Measurements from ENCODE around the gene ISG20L2.

Gene ISG20L2

DNA sequence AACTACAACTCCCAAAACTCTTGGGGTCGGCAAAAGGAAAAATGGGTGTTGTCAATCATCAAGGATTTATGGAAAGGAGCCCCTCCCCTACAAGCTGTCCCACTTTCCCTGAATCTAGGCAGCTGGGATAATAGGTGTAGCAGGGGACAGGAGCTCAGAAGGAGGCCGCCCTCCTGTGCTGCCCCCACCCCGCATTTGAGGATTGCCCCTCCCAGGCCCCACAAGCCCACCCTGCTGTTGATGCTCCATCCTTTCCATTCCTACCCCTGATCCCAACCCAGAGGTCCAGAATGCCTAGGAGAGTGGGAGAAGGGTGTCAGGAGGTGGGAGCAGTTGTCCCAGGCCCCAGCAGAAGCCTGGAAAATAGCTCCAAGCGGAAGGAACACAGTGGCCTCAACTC lies 14.2 kb upstream of the ISG20L2 start:
- no peak for DNase-seq (ENCODE audit: low spot score)
- no peak for TF ChIP-seq CTCF (IDR thresholded peaks at IDR 0.05; ENCODE audit: extremely low read depth, missing control alignments)

DNA sequence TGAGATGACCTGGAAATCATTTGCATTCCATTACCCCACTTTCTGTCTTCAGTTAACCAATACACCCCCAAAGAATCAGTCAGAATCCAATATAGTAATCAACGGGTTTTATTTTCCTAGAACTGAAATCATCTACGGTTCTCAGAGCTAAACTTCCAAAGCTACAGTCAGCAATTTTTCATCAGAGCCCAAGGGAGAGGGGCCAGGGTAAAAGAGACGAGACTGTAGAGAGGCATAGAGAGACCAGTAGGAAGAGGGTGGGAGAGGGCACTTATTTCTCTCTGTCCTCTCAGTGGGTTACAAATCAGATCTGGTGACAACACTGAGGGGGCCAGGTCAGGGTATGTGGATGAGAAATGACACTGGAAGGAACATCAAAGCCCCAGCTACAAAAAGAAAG lies 13.5 kb upstream of the ISG20L2 start:
- DNase-seq (ENCODE audit: low spot score): no peak
- TF ChIP-seq CTCF (IDR thresholded peaks at IDR 0.05; ENCODE audit: extremely low read depth, missing control alignments): no peak

DNA sequence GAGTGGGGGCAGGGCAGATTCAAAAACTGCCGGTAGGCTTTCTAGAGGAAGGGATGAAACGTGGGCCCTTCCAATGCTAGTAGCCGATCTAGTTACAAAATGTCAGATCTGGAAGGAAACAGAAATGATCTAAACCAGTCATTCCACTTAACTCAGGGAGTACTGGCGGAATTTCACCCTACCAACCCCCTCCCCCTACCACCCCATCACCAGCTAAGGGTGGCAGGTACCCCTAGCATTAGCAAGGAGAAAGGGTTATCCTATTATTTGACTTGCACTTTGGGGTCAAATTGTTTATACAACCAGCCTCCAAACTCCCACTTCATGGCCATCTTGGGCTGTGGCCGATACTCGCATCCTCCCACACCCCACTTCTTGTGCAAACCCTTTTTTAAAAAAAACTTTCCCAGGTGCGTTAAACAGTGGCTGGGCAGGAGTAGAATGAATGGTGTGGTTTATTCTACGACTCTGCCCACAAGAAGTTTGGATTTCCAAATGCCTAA lies 13.0 kb upstream of the ISG20L2 start:
- TF ChIP-seq CTCF (IDR thresholded peaks at IDR 0.05; ENCODE audit: extremely low read depth, missing control alignments): no peak
- no peak for DNase-seq (ENCODE audit: low spot score)

DNA sequence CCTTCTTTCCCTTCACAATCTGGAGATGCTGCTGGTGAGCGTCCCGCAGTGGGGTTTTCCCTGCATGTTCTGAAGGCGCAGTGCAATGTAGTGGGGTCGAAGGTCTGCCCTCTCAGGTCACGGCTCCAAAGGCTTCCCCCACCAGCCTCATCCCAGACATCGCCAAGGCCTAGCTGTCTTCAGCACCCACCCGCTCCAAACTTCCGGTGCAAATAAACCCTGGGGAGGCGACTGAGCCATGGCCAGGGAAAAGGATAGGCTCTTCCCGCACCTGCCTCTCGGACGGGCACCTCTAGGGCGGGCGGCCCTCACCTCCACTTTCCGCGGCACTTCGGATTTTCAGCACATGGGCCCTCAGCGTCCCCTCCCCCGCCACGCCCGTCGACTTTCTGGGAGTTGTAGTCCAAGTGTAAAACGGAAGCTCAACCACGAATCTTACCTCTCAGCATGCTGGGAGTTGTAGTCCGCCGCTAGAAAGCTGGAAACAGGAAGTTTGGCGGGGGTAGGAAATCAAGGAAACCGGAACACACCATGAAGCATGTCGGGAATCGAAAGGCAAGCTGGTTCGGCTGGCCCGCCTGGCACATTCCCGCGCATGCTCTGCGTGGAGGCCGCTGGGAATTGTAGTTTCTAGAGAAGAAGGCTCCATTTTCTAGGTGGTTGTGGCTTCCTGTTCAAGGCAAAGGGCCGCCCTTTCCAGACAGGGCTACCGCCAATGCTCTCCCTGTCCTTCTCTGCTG lies 12.3 kb upstream of the ISG20L2 start, which contains the start of gene MRPL24:
Gene MRPL24 (minus strand): TSS at position 348 of the 740 bp plus-strand sequence. CDS start 2,384 bp downstream, outside the sequence.
- peak; percentile 93 for DNase-seq (ENCODE audit: low spot score)
- TF ChIP-seq CTCF (IDR thresholded peaks at IDR 0.05; ENCODE audit: extremely low read depth, missing control alignments): no peak

DNA sequence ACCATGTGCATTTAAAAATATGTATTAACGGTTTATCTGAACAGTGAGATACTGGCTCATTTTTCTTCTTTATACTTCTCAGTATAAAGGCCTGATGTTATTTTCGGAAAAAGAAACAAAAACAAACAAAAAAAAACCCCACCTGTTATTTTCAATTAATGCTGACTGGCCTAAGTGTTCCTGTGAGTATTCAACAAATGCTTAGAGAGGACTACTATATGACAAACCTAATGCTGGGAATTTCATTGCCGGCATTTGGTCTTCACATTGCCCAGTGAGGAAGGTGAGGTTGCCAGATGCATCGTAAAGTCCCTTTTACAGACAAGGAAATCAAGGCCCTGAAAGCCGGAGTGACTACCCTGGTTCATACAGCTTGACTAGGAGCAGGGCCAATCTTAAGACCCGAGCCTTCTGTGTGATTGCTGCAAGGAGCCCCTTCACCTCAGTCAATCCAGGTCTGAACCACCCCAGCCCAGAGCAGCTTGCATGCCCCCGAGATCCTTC lies 11.7 kb upstream of the ISG20L2 start:
- no peak for DNase-seq (ENCODE audit: low spot score)
- no peak for TF ChIP-seq CTCF (IDR thresholded peaks at IDR 0.05; ENCODE audit: extremely low read depth, missing control alignments)

- no peak for TF ChIP-seq CTCF (IDR thresholded peaks at IDR 0.05; ENCODE audit: extremely low read depth, missing control alignments)
Measured at GRCh38 chr1:156738916-156739315, 10.3 kb upstream of the ISG20L2 start.

GRCh38 chr1:156738407-156738806 lies 9.8 kb upstream of the ISG20L2 start:
- TF ChIP-seq CTCF (IDR thresholded peaks at IDR 0.05; ENCODE audit: extremely low read depth, missing control alignments): no peak
- no peak for DNase-seq (ENCODE audit: low spot score)

More at GRCh38 chr1:156738916-156739315, 10.3 kb upstream of the ISG20L2 start:
- no peak for DNase-seq (ENCODE audit: low spot score)
